ENCODE data around the gene LIPM. TPM values are rescaled to one million over a fixed set of nuclear protein-coding genes. Genes with fewer than 3 reads are reported as not detected.

The LIPM gene, protein sequence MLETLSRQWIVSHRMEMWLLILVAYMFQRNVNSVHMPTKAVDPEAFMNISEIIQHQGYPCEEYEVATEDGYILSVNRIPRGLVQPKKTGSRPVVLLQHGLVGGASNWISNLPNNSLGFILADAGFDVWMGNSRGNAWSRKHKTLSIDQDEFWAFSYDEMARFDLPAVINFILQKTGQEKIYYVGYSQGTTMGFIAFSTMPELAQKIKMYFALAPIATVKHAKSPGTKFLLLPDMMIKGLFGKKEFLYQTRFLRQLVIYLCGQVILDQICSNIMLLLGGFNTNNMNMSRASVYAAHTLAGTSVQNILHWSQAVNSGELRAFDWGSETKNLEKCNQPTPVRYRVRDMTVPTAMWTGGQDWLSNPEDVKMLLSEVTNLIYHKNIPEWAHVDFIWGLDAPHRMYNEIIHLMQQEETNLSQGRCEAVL
- total RNA-seq (not detected), polyA plus RNA-seq (not detected)
- long read RNA-seq, donor 1 = 0 reads
- long read RNA-seq, donor 2 = 0 reads
- long read RNA-seq, donor 3 = 0 reads
- long read RNA-seq, donor 4 = 0 reads
- long read RNA-seq, donor 5 = 0 reads

DNA sequence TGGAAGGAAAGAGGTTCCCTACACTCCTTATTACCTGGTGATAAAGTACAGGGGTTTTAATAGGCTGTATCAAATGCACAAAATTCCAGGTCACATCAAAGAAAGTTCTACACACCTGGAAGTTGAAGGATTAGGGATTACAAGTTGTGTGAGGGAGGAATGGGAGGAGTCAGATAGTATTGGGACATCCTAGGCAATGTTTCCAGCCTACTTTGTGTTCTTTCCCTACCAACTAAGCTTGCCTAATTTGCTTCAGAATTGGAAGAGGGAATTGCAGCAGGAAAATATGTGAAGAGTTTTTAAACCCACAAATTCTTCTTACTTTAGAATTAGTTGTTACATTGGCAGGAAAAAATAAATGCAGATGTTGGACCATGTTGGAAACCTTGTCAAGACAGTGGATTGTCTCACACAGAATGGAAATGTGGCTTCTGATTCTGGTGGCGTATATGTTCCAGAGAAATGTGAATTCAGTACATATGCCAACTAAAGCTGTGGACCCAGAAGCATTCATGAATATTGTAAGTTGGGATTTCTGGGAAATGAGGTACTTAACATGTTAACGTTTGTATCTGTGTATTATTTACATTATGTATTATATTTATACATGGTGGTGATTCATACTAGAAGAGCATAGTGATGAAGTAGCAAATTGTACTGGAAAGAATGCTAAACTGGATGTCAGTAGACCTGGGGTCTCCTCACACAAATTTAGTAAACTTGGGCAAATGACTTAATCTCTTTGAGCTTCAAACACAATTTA lies at the start of gene LIPM:
Gene LIPM (plus strand): TSS at position 208 of the 763 bp plus-strand sequence. CDS start 167 bp downstream, at position 375.
- Histone ChIP-seq H3K4me1 (ENCODE audit: control insufficient read depth in 5 of 5, insufficient read depth in 5 of 5, low read length in 5 of 5) (no peaks in the 10 kb centered on the region), H3K36me3 (ENCODE audit: control insufficient read depth in 4 of 4, insufficient read depth in 4 of 4, low read length in 4 of 4) (no peaks in the 10 kb centered on the region), H3K9me3 (ENCODE audit: control insufficient read depth in 4 of 4, insufficient read depth in 3 of 4, low read length in 3 of 4) (peaks cover 0 to 1% (median 0%) of the 10 kb centered on the region in 4 donors), H3K27ac (ENCODE audit: low read depth in 1 of 2, low read length in 1 of 2) (no peak within 1 kb of the TSS), H3K9ac (ENCODE audit: insufficient read depth in 1 of 2, low read length in 2 of 2) (no peak within 1 kb of the TSS), H3K27me3 (ENCODE audit: control insufficient read depth in 3 of 3, insufficient read depth in 3 of 3, low read length in 2 of 3) (no peaks in the 10 kb centered on the region), H3K4me3 (no peak within 1 kb of the TSS)
- TF ChIP-seq, protein P1, sequence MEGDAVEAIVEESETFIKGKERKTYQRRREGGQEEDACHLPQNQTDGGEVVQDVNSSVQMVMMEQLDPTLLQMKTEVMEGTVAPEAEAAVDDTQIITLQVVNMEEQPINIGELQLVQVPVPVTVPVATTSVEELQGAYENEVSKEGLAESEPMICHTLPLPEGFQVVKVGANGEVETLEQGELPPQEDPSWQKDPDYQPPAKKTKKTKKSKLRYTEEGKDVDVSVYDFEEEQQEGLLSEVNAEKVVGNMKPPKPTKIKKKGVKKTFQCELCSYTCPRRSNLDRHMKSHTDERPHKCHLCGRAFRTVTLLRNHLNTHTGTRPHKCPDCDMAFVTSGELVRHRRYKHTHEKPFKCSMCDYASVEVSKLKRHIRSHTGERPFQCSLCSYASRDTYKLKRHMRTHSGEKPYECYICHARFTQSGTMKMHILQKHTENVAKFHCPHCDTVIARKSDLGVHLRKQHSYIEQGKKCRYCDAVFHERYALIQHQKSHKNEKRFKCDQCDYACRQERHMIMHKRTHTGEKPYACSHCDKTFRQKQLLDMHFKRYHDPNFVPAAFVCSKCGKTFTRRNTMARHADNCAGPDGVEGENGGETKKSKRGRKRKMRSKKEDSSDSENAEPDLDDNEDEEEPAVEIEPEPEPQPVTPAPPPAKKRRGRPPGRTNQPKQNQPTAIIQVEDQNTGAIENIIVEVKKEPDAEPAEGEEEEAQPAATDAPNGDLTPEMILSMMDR (IDR thresholded peaks at IDR 0.05; ENCODE audit: control extremely low read depth, extremely low read depth) = no peak
- ATAC-seq (ENCODE audit: insufficient read depth, low FRiP score) (no peak), DNase-seq (no peak)
- 66 to 79% methylated on average over 2 of the region's 2 CpGs for WGBS, 2 donors

DNA sequence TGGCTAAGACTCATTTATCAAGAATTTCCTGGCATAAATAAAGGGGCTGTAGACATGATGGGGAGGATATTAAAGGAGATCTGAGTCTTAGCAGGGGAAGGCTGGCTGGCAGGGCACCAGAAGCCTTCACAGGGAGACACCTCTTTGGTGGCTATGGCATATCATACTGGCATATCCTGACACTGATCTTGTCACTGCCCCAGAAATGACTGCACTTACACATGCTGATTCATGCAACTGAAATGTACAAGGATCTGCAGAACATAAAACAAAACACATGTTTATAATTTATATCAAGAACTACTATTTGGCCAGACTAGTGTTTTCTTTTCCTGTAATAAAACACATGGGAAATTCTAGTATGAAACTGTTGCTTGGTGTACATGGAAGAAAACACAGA lies 48.2 kb upstream of the LIPM start:
- Histone ChIP-seq H3K27ac (ENCODE audit: low read depth in 1 of 2, low read length in 1 of 2) (no peak overlapping the region), H3K4me1 (ENCODE audit: control insufficient read depth in 5 of 5, insufficient read depth in 5 of 5, low read length in 5 of 5) (no peaks in the 10 kb centered on the region), H3K9me3 (ENCODE audit: control insufficient read depth in 4 of 4, insufficient read depth in 3 of 4, low read length in 3 of 4) (no peaks in the 10 kb centered on the region), H3K4me3 (no peak overlapping the region), H3K27me3 (ENCODE audit: control insufficient read depth in 3 of 3, insufficient read depth in 3 of 3, low read length in 2 of 3) (no peaks in the 10 kb centered on the region), H3K9ac (ENCODE audit: insufficient read depth in 1 of 2, low read length in 2 of 2) (no peak overlapping the region), H3K36me3 (ENCODE audit: control insufficient read depth in 4 of 4, insufficient read depth in 4 of 4, low read length in 4 of 4) (no peaks in the 10 kb centered on the region)
- TF ChIP-seq, protein P1 (IDR thresholded peaks at IDR 0.05; ENCODE audit: control extremely low read depth, extremely low read depth) = no peak
- ATAC-seq (ENCODE audit: insufficient read depth, low FRiP score) (no peak), DNase-seq (no peak)

DNA sequence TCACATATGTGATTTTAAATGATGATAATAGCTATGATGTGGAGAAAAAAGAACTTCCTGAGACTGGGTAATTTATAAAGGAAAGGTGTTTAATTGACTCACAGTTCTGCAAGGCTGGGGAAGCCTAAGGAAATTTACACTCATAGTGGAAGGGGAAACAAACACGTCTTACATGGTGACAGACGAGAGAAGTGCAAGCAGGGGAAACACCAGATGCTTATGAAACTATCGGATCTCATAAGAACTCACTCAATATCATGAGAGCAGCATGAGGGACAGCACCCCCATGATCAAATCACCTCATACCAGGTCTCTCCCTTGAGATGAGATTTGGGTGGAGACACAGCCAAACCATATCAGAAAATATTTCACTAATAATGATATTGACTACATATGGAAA lies 46.8 kb upstream of the LIPM start:
- Histone ChIP-seq H3K9me3 (ENCODE audit: control insufficient read depth in 4 of 4, insufficient read depth in 3 of 4, low read length in 3 of 4) (no peaks in the 10 kb centered on the region), H3K27me3 (ENCODE audit: control insufficient read depth in 3 of 3, insufficient read depth in 3 of 3, low read length in 2 of 3) (no peaks in the 10 kb centered on the region), H3K36me3 (ENCODE audit: control insufficient read depth in 4 of 4, insufficient read depth in 4 of 4, low read length in 4 of 4) (no peaks in the 10 kb centered on the region), H3K4me1 (ENCODE audit: control insufficient read depth in 5 of 5, insufficient read depth in 5 of 5, low read length in 5 of 5) (no peaks in the 10 kb centered on the region), H3K27ac (ENCODE audit: low read depth in 1 of 2, low read length in 1 of 2) (no peak overlapping the region), H3K4me3 (no peak overlapping the region), H3K9ac (ENCODE audit: insufficient read depth in 1 of 2, low read length in 2 of 2) (no peak overlapping the region)
- DNase-seq = no peak
- TF ChIP-seq, protein P1 (IDR thresholded peaks at IDR 0.05; ENCODE audit: control extremely low read depth, extremely low read depth) = no peak
- WGBS, 2 donors = 47 to 50% methylated on average over 3 of the region's 3 CpGs
- ATAC-seq (ENCODE audit: insufficient read depth, low FRiP score) = no peak
